ENCODE results near the gene AADACL2.

AADACL2 gene

GRCh38 chr3:151794080-151794479 lies 60.4 kb downstream of the AADACL2 start:
- H3K4me3 ChIP-seq (ENCODE audit: low read depth, low read length): no peak overlapping the region
- in situ Hi-C loops (cut with HindIII; ENCODE audit: low sequenced_read_pairs): no loop called here
- TF ChIP-seq CTCF (IDR thresholded peaks at IDR 0.05; ENCODE audit: low read depth, low read length, missing control alignments): no peak
- DNase-seq (ENCODE audit: low read depth): no peak

DNA sequence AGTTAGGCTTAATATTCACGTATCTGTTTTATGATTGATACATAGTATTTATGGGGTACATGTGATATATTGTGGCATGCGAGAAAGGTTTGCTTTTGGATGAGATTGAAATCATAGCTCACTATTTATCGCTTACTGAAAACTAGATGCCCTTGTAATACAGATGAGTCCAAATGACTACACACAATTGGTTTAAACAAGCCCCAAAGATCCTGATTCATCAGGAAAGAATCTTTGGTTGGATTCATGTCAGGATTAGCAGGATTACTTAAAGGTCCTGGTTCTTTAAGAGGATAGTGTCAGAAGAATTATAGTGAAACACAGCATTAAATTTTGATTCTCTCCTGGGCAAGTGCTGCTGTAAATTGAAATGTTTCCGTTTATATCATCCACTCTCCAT lies 61.5 kb downstream of the AADACL2 start:
- in situ Hi-C loops (cut with HindIII; ENCODE audit: low sequenced_read_pairs): no loop called here
- no peak overlapping the region for H3K4me3 ChIP-seq (ENCODE audit: low read depth, low read length)
- peak; percentile 62 for DNase-seq (ENCODE audit: low read depth)
- no peak for TF ChIP-seq CTCF (IDR thresholded peaks at IDR 0.05; ENCODE audit: low read depth, low read length, missing control alignments)

DNA sequence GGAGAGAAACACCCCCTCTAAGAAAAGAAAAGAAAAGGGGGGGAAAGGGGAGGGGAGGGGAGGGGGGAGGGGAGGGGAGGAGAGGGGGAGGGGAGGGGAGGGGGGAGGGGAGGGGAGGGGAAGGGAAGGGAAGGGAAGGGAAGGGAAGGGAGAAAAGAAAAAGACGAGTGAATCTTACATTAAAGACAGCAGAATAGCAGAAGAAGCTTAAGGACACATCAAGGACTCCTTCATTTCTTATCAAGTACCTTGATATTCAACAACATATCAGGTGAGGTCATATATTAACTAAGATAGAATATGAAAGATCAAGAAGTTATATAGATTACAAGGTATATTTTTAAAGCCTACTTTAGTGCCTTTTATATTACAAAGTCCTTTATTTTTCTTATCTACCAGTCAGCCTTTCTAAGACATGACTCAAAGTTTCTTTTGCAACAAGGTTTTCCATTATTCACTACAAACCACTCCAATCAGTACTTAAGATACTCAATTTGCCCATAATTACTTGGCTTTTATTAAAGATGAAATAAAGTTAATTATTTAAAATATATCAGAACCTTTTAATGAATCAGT lies 62.5 kb downstream of the AADACL2 start:
- in situ Hi-C loops (cut with HindIII; ENCODE audit: low sequenced_read_pairs): no loop called here
- H3K4me3 ChIP-seq (ENCODE audit: low read depth, low read length): no peak overlapping the region
- no peak for DNase-seq (ENCODE audit: low read depth)
- no peak for TF ChIP-seq CTCF (IDR thresholded peaks at IDR 0.05; ENCODE audit: low read depth, low read length, missing control alignments)

GRCh38 chr3:151798466-151798865 lies 64.7 kb downstream of the AADACL2 start:
- DNase-seq (ENCODE audit: low read depth): peak; percentile 5
- in situ Hi-C loops (cut with HindIII; ENCODE audit: low sequenced_read_pairs): no loop called here
- TF ChIP-seq CTCF (IDR thresholded peaks at IDR 0.05; ENCODE audit: low read depth, low read length, missing control alignments): no peak
- no peak overlapping the region for H3K4me3 ChIP-seq (ENCODE audit: low read depth, low read length)

- in situ Hi-C loops (cut with HindIII; ENCODE audit: low sequenced_read_pairs): no loop called here
- TF ChIP-seq CTCF (IDR thresholded peaks at IDR 0.05; ENCODE audit: low read depth, low read length, missing control alignments): no peak
- DNase-seq (ENCODE audit: low read depth): no peak
- H3K4me3 ChIP-seq (ENCODE audit: low read depth, low read length): no peak overlapping the region
Measured at GRCh38 chr3:151800431-151800830, 66.7 kb downstream of the AADACL2 start.

DNA sequence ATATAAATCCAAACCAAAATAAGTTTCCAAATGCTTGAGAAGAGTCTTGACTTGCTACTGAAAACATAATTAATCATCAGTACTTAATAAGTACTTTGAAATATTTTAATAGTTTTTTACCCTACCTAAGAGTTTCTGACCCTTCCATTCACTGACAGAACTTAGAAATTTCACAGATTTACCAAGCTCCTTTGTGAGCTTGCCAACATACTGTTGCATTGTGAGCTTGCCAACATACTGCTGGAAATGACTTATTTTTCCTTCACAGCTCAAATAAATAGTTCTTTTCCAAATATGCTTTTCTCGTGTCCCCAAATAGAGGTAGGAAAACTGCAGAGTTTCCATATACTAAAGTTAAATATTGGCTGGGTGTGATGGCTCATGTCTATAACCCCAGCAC lies 70.5 kb downstream of the AADACL2 start:
- in situ Hi-C loops (cut with HindIII; ENCODE audit: low sequenced_read_pairs): no loop called here

More for the DNA sequence above, 70.5 kb downstream of the AADACL2 start:
- H3K4me3 ChIP-seq (ENCODE audit: low read depth, low read length): no peak overlapping the region
- TF ChIP-seq CTCF (IDR thresholded peaks at IDR 0.05; ENCODE audit: low read depth, low read length, missing control alignments): no peak
- peak; percentile 15 for DNase-seq (ENCODE audit: low read depth)

Measured in astrocyte of the cerebellum (primary cell).